ENCODE measurements around the gene VASN.
A peak's percentile ranks its signal among the peaks of the same experiment; 100 is the strongest.

The VASN gene

GRCh38 chr16:4376893-4377572 is 5.4 kb downstream of the VASN start:
- Histone ChIP-seq H3K9ac (no peak overlapping the region), H3K27me3 (no peaks in the 10 kb centered on the region), H3K9me3 (no peaks in the 10 kb centered on the region), H3K27ac (0 out of 2 replicates have a peak overlapping the region, but pooled peaks have one; percentile 9), H3K4me3 (no peak overlapping the region), H3K4me2 (no peak overlapping the region; the same call in 1 of the 2 replicates), H3K4me1 (peaks cover 81% of the 10 kb centered on the region), H3K36me3 (peaks cover 51% of the 10 kb centered on the region), H4K20me1 (peaks cover 99% of the 10 kb centered on the region)
- TF ChIP-seq Cebpa-rat (IDR thresholded peaks at IDR 0.05), result no peak

DNA sequence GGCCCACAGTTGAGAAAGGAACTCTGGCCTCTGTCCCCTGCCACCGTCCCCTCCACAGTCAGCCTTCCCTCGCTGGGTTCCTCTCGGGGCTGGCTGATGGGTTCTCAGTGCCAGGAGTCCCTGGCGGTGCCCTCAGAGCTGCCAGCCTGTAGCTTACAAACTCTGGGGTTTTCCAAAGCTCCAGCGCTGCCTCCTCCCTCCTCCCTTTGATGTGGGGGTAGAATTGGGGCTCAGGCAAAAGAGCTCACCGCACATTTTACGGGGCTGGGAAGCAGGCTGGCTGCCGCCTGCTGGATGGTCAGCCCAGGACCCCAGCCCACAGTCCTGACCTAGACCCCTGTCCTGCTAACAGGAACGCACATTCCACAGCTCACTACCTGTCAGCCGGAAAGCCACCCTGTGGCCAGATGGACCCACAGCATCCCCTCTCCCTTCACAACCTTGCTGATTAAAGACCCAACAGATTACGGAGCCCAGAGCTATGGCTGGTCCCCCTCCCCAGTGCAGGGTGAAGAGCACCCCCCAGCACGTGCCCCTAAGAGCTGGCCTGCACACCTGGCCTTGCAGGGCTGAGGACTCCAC is 6.0 kb downstream of the VASN start:
- no peak overlapping the region; the same call in 1 of the 2 replicates for H3K4me2 ChIP-seq
- TF ChIP-seq Cebpa-rat (IDR thresholded peaks at IDR 0.05), result no peak
- no peak overlapping the region for H3K4me3 ChIP-seq
- H4K20me1 ChIP-seq, result peaks cover 99% of the 10 kb centered on the region
- peaks cover 58% of the 10 kb centered on the region for H3K36me3 ChIP-seq
- H3K4me1 ChIP-seq, result peaks cover 78% of the 10 kb centered on the region
- no peaks in the 10 kb centered on the region for H3K27me3 ChIP-seq
- no peaks in the 10 kb centered on the region for H3K9me3 ChIP-seq
- no peak overlapping the region for H3K9ac ChIP-seq
- H3K27ac ChIP-seq, result 0 out of 2 replicates have a peak overlapping the region, but pooled peaks have one; percentile 9

GRCh38 chr16:4378161-4378666 is 6.6 kb downstream of the VASN start:
- no peak overlapping the region for H3K27ac ChIP-seq
- H3K9ac ChIP-seq, result no peak overlapping the region
- H3K36me3 ChIP-seq, result peaks cover 63% of the 10 kb centered on the region
- H3K9me3 ChIP-seq, result no peaks in the 10 kb centered on the region
- peaks cover 99% of the 10 kb centered on the region for H4K20me1 ChIP-seq
- TF ChIP-seq Cebpa-rat (IDR thresholded peaks at IDR 0.05), result no peak
- H3K27me3 ChIP-seq, result no peaks in the 10 kb centered on the region
- no peak overlapping the region; the same call in 1 of the 2 replicates for H3K4me2 ChIP-seq
- peaks cover 78% of the 10 kb centered on the region for H3K4me1 ChIP-seq
- no peak overlapping the region for H3K4me3 ChIP-seq

DNA sequence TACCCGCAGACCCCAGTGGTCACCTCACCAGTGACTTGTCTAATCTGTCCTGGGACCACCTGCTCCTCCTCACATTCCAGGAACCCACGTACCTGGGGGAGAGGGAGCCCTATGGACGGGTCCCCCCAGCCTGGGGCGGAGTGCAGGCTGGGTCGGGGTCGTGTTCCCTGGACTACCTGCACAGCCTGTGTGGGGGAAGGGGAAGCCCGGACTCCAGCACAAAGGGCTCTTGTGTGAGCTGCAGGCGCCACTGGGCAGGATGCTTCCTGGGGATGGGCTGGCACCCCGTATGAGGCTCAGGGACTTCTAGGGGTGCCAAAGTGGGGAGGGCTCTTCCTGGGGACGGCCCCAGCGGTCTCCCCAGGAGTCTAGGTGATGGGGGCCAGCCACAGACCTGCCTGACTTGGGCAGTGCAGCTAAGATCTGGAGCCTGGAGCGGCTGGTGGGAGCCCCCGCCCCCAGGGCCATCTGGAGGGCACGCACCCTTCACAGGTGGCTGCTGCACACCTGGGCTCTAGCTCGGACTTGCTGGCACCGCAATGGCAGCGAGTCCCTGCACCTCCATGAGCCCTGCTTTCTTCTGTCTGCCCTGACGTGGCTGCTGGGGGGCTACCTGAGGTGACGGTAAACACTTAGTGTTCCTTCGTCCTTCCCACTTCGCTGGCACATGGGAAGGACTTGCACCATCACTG is 7.5 kb downstream of the VASN start:
- H4K20me1 ChIP-seq, result peaks cover 99% of the 10 kb centered on the region
- no peak for TF ChIP-seq Cebpa-rat (IDR thresholded peaks at IDR 0.05)
- no peaks in the 10 kb centered on the region for H3K9me3 ChIP-seq
- no peak overlapping the region for H3K4me3 ChIP-seq
- H3K27me3 ChIP-seq, result no peaks in the 10 kb centered on the region
- no peak overlapping the region for H3K27ac ChIP-seq
- no peak overlapping the region for H3K4me2 ChIP-seq
- peaks cover 78% of the 10 kb centered on the region for H3K4me1 ChIP-seq
- no peak overlapping the region for H3K9ac ChIP-seq
- peaks cover 65% of the 10 kb centered on the region for H3K36me3 ChIP-seq

GRCh38 chr16:4380119-4381063 is 8.7 kb downstream of the VASN start:
- no peak overlapping the region for H3K27ac ChIP-seq
- H4K20me1 ChIP-seq, result peaks cover 98% of the 10 kb centered on the region
- peaks cover 69% of the 10 kb centered on the region for H3K36me3 ChIP-seq
- H3K27me3 ChIP-seq, result no peaks in the 10 kb centered on the region
- peaks cover 78% of the 10 kb centered on the region for H3K4me1 ChIP-seq
- H3K9ac ChIP-seq, result no peak overlapping the region
- no peak overlapping the region for H3K4me3 ChIP-seq
- no peak overlapping the region for H3K4me2 ChIP-seq
- no peak for TF ChIP-seq Cebpa-rat (IDR thresholded peaks at IDR 0.05)
- no peaks in the 10 kb centered on the region for H3K9me3 ChIP-seq

GRCh38 chr16:4381072-4381934 is 9.7 kb downstream of the VASN start:
- no peak overlapping the region for H3K4me2 ChIP-seq
- no peaks in the 10 kb centered on the region for H3K9me3 ChIP-seq
- H3K36me3 ChIP-seq, result peaks cover 71% of the 10 kb centered on the region
- TF ChIP-seq Cebpa-rat (IDR thresholded peaks at IDR 0.05), result 0 out of 2 replicates have a peak, but pooled peaks have one; percentile 27
- H3K27me3 ChIP-seq, result no peaks in the 10 kb centered on the region
- no peak overlapping the region for H3K9ac ChIP-seq
- no peak overlapping the region for H3K27ac ChIP-seq
- peaks cover 78% of the 10 kb centered on the region for H3K4me1 ChIP-seq
- H4K20me1 ChIP-seq, result peaks cover 98% of the 10 kb centered on the region
- H3K4me3 ChIP-seq, result no peak overlapping the region

DNA sequence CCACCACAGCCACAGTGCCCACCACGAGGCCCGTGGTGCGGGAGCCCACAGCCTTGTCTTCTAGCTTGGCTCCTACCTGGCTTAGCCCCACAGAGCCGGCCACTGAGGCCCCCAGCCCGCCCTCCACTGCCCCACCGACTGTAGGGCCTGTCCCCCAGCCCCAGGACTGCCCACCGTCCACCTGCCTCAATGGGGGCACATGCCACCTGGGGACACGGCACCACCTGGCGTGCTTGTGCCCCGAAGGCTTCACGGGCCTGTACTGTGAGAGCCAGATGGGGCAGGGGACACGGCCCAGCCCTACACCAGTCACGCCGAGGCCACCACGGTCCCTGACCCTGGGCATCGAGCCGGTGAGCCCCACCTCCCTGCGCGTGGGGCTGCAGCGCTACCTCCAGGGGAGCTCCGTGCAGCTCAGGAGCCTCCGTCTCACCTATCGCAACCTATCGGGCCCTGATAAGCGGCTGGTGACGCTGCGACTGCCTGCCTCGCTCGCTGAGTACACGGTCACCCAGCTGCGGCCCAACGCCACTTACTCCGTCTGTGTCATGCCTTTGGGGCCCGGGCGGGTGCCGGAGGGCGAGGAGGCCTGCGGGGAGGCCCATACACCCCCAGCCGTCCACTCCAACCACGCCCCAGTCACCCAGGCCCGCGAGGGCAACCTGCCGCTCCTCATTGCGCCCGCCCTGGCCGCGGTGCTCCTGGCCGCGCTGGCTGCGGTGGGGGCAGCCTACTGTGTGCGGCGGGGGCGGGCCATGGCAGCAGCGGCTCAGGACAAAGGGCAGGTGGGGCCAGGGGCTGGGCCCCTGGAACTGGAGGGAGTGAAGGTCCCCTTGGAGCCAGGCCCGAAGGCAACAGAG is 10.5 kb downstream of the VASN start:
- Histone ChIP-seq H3K27ac (peak overlapping the region; percentile 73), H3K4me3 (no peak overlapping the region), H3K9me3 (no peaks in the 10 kb centered on the region), H4K20me1 (peaks cover 99% of the 10 kb centered on the region), H3K4me1 (peaks cover 76% of the 10 kb centered on the region), H3K9ac (no peak overlapping the region; the same call in 1 of the 2 replicates), H3K27me3 (no peaks in the 10 kb centered on the region), H3K4me2 (peak overlapping the region; percentile 77; the same call in 1 of the 2 replicates), H3K36me3 (peaks cover 79% of the 10 kb centered on the region)
- no peak for TF ChIP-seq Cebpa-rat (IDR thresholded peaks at IDR 0.05)
